NOMO-1 treated with dmso at 0.1 percent for 144 hours (cell line): ENCODE results near the gene SMYD3.

Experiments
- DNase-seq: peaks from one replicate; lab custom pipeline; 2025; ENCODE audit not compliant: unreplicated experiment; lab: John Stamatoyannopoulos, UW

Gene SMYD3

DNA sequence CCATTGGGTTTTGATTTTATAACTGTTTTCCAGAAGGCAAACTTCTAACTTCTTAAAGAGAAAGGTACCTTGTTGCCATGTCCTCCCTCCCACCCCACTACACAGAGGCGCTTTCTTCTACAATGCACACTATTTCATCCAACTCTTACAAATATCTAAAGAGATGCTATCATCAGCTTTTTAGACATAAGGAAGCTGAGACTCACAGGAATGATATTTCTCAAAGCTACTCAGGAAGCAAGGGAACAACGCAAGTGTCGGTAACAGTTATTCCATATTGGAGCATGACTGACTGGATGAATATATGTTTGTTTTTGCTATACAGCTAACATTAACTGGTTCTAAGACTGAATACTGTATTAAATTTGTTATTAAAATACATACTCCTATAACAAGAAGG is 318.0 kb downstream of the SMYD3 start:
- no peak for DNase-seq

DNA sequence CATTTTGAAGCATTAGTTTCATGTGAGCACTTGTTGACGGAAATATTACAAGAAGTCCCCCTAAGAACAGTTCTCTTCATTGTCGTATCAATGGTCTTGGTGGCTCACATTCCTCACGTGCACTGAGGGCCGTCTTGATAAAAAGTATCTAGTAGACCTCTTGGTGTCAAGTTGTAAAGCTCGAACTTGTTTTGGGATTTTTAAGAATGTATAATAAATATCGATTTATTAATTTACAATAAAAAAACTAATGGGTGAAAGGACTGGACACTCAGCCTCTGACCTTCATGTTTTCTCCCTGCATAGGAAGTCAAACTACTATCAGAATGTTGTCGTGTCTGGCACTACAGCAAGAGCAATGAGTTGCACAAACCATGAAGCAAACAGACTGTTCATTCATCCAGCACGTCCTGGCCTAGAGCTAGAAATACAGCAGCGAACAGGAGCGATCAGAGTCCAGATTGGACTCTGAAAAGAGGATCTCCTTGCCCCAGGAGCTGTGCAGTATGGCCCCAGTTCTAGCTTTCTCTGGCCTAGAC is 319.2 kb downstream of the SMYD3 start:
- DNase-seq: peak; percentile 56

DNA sequence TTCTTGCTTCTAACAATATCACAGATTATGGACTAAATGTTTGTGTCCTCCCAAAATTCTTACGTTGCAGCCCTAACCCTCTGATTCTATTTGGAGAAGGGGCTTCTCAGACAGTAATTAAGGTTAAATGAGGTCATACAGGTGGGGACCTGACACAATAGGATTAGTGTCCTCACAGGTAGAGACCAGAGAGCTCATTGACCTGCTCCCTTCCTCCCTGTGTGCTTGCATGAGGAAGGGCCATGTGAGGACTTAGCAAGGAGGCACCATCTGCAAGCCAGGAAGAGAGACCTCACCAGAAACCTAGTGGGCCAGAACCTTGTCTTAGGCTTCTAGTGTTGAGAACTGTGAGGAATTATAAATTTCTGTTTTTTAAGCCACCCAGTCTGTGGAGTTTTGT is 322.6 kb downstream of the SMYD3 start:
- no peak for DNase-seq

DNA sequence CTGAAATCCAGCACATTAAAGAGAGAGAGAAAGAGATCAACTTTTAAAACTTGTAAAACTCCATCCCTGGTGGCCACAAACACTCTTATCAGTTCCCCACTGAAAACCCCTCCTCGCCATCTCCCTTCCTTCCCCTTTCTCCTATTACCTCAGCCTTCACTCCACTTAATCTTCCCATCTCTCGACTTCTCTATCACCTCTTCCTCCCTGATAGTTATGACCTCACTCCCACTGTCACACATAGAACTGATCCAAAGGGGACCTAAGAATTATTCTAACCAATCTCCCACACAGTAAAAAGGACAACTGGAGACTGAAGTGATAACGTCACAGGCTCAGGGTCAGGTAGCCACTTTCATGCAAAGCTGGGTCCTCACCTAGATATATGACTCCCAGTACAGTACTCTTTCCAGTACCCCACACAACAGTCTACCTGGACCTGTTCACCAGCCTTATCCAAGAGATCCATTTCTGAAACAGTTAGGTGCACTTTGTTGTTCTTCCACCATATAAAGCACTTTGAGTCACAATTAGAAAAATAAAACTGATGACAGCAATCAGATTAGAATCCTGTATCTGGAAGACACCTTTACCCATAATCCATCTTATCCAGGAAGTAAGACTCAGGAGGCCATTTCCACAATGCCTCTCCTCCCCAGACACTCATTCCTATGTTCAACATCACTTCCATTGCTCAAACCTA is 324.8 kb downstream of the SMYD3 start:
- DNase-seq: peak; percentile 33

DNA sequence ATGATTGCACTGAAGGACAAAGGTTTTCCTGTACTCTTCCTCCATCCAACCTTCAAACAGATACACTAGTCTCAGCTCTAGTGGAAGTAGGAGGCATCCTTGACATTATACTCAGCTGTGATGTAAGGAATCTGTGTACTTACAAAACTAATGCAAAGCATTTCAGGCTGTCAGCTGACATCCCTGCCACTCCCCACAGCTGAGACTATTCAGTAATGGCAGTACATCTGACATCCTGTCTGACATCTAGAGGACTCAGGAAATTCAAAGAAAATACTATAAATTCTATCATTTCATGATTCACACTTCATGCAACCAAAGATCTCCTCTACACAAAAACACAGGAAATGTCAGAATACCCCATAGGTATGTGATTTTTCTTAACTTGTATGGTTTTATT is 325.8 kb downstream of the SMYD3 start:
- no peak for DNase-seq

DNA sequence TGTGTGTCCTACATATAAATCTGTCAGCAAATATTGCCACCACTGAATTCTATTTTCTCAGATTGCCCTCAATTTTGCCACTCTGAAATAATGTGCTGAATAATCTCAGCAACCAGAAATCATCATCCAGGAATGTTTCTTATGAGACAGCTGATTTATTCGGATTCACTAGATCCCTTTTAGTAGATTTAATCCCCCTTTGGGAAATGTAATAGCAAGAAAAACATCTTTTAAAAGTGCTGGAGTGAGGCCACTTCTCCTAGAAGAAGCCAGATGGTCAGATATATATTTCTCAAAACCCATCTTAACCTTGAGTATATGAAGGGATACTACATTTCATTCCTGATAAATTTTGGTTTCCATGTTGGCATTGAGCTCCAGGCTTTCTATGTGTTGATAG is 327.7 kb downstream of the SMYD3 start:
- DNase-seq: no peak

DNA sequence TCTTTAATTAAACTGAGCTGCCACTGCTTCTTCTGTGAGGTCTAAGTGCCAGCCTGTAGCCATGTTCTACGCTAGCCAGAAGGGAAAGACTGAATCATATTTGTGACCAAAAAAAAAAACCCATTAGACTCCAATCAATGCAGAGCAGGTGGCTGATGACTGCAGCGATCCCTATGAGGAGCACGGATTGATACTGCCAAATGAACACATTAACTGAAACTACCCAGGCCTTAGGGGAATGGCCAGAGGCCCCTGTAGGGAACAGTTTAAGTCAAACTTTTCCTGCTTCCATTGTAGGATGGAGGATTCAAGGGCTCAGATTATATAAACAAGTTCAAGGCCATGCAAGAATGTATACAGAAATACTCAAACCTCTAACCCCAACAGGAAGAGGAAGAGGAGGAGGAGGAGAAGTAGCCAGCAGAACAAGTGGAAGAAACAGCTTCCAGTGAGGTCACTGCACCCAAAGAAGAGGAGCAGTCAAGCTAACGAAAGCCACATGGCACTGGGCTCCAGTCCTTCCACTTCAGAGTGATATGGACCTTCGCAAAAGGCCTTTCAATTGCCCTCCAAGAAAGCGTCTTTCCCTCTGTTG is 328.3 kb downstream of the SMYD3 start:
- no peak for DNase-seq

DNA sequence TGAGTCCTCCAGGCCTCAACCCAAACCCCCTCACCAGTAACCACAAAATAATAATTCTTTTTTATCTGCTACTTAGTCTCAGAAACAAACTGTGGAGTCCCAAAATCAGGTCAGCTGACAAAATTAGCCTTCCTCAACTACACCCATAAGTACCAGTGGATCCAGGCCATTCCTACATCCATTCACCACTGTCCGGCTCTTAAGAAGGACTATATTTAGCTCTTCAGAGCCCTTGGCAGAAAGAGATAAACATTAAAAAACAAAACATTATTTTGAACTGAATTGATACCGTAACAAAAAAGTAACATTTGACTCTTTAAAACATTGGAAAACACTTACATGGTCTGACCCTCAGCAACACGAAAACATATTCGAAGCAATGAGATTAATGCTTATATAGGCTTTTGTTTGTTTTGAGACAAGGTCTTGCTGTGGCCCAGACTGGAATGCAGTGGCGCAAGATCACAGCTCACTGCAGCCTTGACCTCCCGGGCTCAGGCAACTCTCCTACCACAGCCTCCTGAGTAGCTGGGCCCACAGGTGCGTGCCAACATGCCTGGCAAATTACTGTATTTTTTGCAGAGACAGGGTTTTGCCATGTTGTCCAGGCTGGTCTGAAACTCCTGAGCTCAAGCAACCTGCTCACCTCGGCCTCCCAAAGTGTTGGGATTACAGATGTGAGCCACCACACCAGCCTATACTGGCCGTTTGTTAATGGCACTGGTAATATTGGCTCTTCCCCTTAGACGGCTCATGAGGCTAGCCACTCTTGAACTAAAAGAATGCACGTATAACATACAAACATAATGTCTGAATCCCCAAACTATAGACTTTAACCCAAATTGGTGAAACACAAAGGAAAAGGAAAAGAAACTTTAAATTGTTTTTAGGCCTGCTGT is 330.7 kb downstream of the SMYD3 start:
- no peak for DNase-seq

DNA sequence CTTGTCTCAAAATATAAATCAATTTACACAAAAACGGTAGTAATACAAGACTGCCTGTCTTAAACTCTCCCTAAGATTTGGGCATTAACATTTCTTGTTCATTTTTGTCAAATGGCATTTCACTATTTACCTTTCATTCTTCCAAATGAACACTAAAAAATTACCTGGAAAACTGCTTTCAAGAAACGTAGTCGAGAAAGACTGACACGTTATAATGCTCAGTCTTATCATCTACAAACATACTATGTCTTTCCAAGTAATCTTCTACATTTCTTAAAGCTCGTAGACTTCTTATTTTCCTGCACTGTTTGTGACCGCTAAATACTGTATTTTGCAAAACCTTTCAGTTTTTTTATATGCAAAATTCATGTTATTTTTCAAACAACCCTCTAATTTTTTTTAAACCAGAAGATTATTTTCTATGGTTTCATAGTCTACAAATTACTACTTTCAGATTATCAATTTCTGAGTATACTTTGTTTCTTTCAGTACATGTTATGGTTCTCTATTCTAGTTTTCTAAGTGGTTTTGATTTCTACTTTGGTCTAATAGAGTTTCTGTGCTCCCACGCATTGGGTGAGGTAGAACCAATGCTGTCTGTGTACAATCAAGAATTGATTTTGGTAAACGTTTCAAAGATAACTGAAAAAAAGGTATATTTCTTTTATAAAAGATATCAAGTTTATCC is 336.4 kb downstream of the SMYD3 start:
- DNase-seq: no peak

DNA sequence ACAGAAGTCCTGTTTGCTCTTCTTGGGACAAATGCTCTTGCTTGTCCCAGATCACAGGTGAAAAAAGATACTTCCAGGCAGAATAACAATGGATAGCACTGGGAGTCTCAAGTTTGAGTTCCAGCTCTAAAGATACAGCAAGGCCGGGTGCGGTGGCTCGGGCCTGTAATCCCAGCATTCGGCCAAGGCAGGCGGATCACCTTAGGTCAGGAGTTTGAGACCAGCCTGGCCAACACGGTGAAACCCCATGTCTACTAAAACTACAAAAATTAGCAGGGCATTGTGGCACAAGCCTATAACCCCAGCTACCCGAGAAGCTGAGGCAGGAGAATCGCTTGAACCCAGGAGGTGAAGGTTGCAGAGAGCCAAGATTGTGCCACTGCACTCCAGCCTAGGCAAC is 337.6 kb downstream of the SMYD3 start:
- no peak for DNase-seq

DNA sequence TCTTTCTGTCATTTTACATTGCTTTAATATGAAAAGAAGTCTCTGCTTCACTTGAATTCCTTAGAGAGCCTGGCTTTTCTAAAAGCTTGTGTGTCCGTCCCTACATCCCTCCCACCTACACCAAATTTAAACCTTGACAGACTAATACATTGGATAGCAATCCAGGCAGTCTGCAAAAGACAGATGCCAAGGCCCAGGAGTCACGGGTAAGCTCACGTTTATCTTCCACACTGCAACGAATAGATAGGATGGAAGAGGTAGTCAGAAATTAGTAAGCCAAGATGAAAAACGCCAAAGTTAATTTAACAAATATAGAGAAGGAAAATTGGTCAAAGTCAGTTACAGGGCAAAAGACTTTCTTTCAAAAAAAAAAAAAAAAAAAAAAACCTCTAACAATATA is 338.1 kb downstream of the SMYD3 start:
- DNase-seq: no peak

DNA sequence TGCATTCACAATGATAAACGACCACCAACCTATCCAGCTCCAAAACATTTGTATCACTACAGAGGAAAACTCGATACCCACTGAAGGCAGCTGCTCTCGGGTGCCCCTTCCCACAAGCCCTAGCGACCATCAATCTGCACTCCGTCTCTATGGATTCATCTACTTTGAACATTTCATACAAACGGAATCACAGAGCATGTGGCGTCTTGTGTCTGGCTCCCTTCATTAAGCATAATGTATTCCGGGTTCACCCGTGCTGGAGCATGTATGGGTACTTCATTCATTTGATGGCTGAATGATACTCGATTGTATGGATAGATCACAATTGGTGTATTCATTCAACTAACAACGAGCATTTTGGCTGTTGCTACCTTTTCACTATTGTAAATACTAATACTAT is 340.2 kb downstream of the SMYD3 start:
- no peak for DNase-seq

DNA sequence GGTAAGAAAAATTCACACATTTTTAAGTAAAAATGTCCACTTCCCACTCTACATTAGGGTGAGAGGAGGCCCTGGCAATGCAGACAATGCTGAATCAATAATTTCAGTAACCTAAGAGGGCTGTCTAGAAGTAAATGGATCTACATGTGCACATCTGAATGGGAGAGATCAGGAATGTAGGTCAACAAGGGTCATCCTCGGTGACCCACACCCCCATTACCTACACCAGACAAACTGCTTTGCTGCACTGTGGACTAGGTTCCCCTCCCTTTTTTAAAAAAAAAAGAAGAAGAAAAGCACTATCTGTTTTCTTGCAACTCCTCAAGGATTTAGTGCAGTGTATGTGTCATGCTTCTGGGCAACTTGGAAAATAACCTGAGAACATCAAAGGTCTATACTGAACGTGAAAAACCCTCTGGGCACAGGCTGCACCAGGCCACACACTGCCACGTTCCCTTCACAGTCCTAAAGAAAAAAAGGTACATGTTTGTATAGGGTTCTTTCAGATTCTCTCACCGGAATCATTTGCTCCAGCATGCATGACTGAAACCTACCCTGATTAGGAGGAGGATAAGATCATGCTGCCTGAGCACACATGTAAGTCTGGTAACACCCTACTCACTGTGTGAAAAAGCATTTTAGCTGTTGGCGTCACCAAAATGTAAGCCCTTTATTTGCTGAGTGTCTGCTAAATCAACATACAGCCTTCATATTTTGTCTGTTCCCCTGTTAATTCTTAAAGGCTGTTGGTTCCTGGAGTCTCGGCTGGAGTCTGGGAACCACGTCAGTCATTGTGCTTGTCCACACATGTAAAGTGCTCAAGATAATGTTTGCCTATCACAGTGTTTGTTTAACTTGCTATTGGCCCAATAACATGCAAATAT is 341.0 kb downstream of the SMYD3 start:
- no peak for DNase-seq

DNA sequence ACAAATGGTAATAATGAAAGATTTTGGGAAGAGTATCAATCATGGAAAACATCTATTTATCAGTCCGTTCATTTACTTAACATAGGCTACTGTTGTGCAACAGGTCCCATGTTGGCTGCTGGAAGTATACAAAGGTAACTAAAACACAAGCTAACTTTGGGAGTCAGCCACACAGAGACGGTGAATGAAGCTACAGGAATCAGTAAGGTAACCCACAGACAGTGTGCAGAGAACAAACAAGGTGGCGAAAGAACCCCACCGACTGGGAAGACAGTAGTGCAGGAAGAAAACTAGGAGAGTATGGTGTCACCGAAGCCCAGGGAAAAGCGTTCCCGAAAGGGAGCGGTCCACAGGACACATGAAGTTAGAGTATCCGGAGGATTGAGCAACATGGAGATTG is 342.3 kb downstream of the SMYD3 start:
- no peak for DNase-seq

DNA sequence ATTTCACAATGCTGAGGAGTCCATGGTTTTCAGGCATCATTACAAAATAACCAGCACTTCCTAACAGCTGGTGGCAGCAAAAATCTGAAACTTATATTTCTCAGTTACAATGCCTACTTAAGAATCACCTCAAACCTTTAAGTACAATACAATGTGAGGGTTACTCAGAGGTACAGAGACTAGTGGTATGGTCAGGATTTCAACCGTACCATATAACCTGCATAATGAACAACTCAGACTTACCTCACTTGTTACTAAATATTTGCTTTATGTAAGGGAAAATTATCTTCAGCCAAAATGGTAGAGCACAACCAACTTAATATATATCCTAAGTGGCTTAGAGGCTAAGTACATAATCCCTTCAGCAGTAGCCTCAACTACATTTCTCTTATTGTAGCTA is 344.5 kb downstream of the SMYD3 start:
- DNase-seq: no peak

DNA sequence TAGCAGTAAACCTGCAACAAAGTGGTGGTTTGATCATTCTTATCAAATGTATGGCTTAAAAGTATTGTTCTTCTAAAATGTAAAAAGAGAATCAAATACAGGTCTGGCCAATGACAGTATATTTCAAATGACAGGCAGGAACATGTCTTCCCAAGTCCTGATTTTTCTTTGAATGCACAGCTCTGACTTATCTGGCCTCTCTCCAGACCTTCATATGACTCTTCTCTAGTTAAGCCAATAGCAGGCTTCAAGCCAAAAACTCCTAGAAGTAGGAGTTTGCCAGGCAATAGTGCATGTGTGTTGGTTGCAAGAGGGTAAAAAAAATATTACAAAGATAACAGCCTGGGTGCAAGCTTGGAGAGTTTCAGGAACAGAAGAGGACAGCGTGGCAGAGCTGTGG is 345.5 kb downstream of the SMYD3 start:
- DNase-seq: no peak

DNA sequence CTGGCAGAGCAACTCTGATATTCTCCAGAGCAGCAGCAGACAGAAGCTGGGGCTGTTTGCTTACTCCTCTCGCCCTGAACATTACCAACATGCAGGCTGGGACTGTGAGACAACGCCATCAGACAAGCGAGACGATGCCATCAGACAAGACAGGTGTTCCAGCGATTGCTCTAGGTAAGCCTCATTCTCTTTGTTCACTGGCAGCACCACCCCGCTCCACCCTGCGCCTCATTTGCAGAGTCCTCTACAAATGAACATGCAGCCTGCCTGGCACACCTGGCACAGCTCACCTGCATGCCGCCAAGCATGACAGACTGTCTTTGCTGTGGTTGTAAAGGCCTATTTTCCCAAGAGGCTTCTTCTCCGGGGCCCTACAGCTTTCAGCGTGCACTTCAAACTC is 346.2 kb downstream of the SMYD3 start:
- DNase-seq: no peak

DNA sequence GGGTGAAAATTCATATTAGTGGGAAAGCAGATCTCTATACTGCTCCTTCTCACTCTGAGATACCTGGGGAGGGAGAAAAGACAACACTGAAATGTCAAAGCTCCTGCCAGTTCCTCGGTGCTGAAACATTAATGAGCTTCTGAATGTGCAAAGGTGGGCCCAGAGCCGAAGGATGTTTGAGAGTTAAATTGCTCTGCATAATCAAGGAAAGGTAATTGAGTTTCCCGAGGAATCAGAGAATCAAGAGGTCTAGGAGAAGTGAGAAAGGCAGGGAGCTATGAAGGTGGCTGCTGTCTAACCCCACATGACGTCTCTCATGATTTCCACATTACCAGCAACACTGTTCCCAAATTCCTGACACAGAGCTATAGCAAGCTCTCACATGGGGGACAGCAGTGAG is 346.7 kb downstream of the SMYD3 start:
- DNase-seq: no peak

DNA sequence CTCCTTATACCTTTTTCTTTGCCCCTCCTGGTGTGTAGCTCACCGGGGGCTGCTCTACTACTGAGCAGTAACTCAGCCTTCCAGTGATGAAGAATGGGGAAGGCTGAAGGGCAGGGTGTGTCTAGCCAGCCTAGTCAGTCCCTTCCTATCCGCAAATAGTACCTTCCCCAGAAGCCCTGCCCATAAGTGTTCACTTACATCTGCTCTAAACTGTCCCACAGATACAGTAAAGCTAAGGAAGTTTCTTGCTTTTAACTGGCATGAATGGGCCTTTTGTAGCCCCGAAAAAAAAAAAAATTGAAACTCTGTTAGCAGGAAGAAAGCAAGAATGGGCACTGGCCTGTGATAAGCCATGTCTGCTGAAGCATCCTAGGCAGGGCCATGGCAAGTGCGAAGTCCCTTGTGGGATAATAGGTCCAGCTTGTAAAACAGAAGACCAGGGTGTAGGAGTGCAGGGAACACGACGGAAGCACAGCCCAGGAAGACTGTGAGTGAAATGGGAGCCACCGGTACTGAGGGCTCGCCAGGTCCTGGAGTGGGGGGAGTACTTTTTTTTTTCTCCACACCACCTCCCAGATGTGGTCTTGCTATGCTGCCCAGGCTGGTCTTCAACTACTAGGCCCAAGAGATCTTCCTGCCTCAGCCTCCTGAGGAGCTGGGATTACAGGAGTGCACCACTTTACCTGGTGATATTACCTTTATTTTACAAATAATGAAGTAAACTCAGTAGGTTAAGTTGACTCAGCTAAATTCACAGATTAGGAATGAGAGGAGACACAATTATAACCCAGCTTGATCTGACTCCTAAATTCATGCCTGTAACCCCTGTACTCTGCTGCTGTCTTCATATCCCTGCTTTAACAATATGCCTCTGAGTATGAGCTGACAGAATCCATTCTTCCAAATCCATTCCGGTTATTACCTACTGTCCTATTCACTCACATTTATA is 347.5 kb downstream of the SMYD3 start:
- no peak for DNase-seq
